AG10803 (cell line): Measurements from ENCODE around the gene PIGK.
A peak's percentile ranks its signal among the peaks of the same experiment; 100 is the strongest.

Experiments used
- DNase-seq: peaks from one replicate; pipeline ENCODE4 v3.0.0; 2010; ENCODE audit warnings: low read depth
- H3K4me3 ChIP-seq: 2 replicates; pipeline ENCODE4 v1.5.1; 2011; ENCODE audit warnings: mild to moderate bottlenecking, low read length, control low read depth
- TF ChIP-seq, protein P1 (sequence below): conservative IDR thresholded peaks from 2 replicates; pipeline ENCODE4 v1.5.1; 2011; ENCODE audit warnings: mild to moderate bottlenecking, low read length, control low read depth, inconsistent platforms

PIGK gene

DNA sequence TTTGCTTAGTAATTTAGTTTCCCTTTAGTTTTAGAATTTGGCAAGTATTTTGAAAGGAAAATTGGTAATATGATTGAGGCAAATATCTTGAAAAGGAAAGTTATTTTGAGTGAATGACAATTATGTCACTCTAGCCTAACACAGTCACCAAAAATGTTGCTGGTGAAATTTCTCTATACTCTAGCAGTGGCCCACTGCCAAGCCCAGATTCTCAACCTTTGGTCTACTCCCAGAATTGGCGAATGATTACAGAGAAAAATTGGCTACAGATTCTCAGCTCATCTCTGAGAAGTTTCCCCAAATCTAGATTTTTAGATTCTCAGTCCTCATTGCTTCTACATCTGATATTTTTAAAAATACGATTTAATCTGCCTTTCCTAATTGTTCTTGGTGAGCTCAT, 84.9 kb downstream of the PIGK start:
- peak; percentile 23 for DNase-seq
- no peak overlapping the region for H3K4me3 ChIP-seq
- TF ChIP-seq, protein P1, sequence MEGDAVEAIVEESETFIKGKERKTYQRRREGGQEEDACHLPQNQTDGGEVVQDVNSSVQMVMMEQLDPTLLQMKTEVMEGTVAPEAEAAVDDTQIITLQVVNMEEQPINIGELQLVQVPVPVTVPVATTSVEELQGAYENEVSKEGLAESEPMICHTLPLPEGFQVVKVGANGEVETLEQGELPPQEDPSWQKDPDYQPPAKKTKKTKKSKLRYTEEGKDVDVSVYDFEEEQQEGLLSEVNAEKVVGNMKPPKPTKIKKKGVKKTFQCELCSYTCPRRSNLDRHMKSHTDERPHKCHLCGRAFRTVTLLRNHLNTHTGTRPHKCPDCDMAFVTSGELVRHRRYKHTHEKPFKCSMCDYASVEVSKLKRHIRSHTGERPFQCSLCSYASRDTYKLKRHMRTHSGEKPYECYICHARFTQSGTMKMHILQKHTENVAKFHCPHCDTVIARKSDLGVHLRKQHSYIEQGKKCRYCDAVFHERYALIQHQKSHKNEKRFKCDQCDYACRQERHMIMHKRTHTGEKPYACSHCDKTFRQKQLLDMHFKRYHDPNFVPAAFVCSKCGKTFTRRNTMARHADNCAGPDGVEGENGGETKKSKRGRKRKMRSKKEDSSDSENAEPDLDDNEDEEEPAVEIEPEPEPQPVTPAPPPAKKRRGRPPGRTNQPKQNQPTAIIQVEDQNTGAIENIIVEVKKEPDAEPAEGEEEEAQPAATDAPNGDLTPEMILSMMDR = no peak

- no peak for DNase-seq
- TF ChIP-seq, protein P1 = no peak
- H3K4me3 ChIP-seq = no peak overlapping the region
These were observed 85.4 kb downstream of the PIGK start for GRCh38 chr1:77133731-77134358.

DNA sequence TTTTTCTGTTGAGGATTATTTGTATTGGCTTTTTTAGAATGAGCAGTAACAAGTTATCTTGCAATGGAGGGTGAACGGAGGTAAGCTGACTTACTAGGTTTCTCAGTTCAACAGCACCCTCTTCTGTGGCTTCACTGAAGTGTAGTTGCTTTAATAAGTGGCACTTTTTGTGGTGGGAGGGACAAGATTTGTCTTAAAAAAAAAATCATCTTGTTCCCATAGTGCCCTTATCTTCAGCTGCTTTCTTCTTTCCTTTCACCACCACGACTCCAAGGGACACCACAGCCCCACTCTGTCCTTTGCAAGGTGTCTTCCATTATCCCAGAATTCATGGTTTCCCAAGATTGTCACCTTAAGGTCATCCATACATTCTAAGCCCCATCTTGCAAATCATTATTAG, 92.9 kb downstream of the PIGK start:
- TF ChIP-seq, protein P1 = peak; percentile 93
- DNase-seq = peak; percentile 83
- H3K4me3 ChIP-seq = no peak overlapping the region

- no peak overlapping the region for H3K4me3 ChIP-seq
- TF ChIP-seq, protein P1 = no peak
- DNase-seq = no peak
These were observed 97.7 kb downstream of the PIGK start for GRCh38 chr1:77121503-77121902.

GRCh38 chr1:77120950-77121349, 98.3 kb downstream of the PIGK start:
- H3K4me3 ChIP-seq = no peak overlapping the region
- no peak for DNase-seq
- TF ChIP-seq, protein P1 = no peak

DNA sequence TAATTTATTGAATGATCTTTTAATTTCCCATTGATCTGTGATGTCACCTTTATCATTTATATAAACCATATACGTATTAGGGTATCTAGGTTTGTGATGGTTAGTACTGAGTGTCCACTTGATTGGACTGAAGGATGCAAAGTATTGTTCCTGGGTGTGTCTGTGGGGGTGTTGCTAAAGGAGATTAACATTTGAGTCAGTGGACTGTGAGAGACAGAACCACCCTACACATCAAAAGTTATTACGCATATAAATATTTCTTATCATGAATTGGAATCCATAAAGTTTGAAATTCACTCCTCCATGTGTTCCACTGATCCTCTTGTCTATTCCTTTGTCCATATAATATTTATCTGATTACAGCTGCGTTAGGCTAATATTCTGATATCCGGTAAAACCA, 100.5 kb downstream of the PIGK start:
- TF ChIP-seq, protein P1 = no peak
- DNase-seq = no peak
- H3K4me3 ChIP-seq = no peak overlapping the region

DNA sequence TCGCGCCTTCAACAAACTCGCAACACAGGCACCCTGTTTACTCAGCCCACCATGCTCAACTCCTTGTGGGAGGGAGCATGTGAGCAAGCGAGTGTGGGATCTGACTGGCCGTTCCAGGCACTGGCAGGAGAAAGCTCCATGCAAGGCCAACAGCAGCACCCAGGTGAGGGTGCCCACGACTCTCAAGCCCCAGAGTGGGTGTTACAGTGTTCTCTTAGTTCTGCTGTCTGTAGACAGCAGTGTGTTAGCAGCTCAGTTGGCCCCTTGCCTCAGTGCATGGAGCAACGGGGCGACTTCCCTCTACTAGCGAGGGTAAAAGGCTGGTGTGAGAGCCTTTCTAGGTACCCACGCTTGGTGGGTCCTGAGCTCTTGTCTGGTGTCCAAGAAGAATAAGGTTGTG, 114.6 kb downstream of the PIGK start:
- TF ChIP-seq, protein P1 = no peak
- no peak overlapping the region for H3K4me3 ChIP-seq
- DNase-seq = no peak
